Measurements from ENCODE around the gene PTGR3. TPM values are rescaled to one million over a fixed set of nuclear protein-coding genes. Genes with fewer than 3 reads are reported as not detected.

Gene PTGR3
- total and polyA plus RNA-seq, 4 experiments from 2014 or later = 21.0 to 56.7 (median 42.6) TPM

GRCh38 chr18:75227535-75228296 is 18.8 kb upstream of the PTGR3 start:
- Mint-ChIP-seq H3K4me3 (no peak overlapping the region), H3K36me3 (peaks cover 12 to 15% of the 10 kb centered on the region in 2 donors), H3K9me3 (no peaks in the 10 kb centered on the region), H3K4me1 (peaks cover 20 to 69% (median 49%) of the 10 kb centered on the region in 4 donors), H3K27me3 (no peaks in the 10 kb centered on the region), H3K27ac (peak overlapping the region in 1 of 7 donors; percentile 35)
- no peak for DNase-seq
- no peaks in the 10 kb centered on the region for H3K9me3 ChIP-seq (ENCODE audit: control insufficient read depth in 1 of 2, low read length in 2 of 2)
- ChIA-PET CTCF (ENCODE audit: partially characterized antibody) (no interaction called here), POLR2A (ENCODE audit: partially characterized antibody) (interaction anchor here (1.9 kb wide), 1 partner anchor 18 kb away, joined by 9 read pairs; the partner anchor contains the start of genes PTGR3 and TSHZ1)
- intact Hi-C loops (cut with micrococcal nuclease) = no loop called here
- no peaks in the 10 kb centered on the region for H3K36me3 ChIP-seq (ENCODE audit: insufficient read depth, low read length)
- no peak overlapping the region for H3K4me3 ChIP-seq (ENCODE audit: low read length in 2 of 2)
- H3K27ac ChIP-seq (ENCODE audit: low read depth, low read length) = no peak overlapping the region
- peaks cover 16% of the 10 kb centered on the region for H3K4me1 ChIP-seq (ENCODE audit: insufficient read depth, low read length)
- no peaks in the 10 kb centered on the region for H3K27me3 ChIP-seq (ENCODE audit: insufficient read depth, low read length)

GRCh38 chr18:75226956-75227316 is 18.0 kb upstream of the PTGR3 start:
- Histone ChIP-seq H3K4me3 (ENCODE audit: low read length in 2 of 2) (no peak overlapping the region), H3K9me3 (ENCODE audit: control insufficient read depth in 1 of 2, low read length in 2 of 2) (no peaks in the 10 kb centered on the region), H3K27me3 (ENCODE audit: insufficient read depth, low read length) (no peaks in the 10 kb centered on the region), H3K36me3 (ENCODE audit: insufficient read depth, low read length) (no peaks in the 10 kb centered on the region), H3K27ac (ENCODE audit: low read depth, low read length) (no peak overlapping the region), H3K4me1 (ENCODE audit: insufficient read depth, low read length) (peaks cover 24% of the 10 kb centered on the region)
- Mint-ChIP-seq H3K27ac (no peak overlapping the region), H3K36me3 (peaks cover 12 to 15% of the 10 kb centered on the region in 2 donors), H3K4me3 (peak overlapping the region in 1 of 8 donors; percentile 26), H3K4me1 (peaks cover 24 to 74% (median 50%) of the 10 kb centered on the region in 4 donors), H3K27me3 (no peaks in the 10 kb centered on the region), H3K9me3 (no peaks in the 10 kb centered on the region)
- intact Hi-C loops (cut with micrococcal nuclease) = no loop called here
- POLR2A ChIA-PET (ENCODE audit: partially characterized antibody) = interaction anchor here (2.9 kb wide), 1 partner anchor 11 kb away, joined by 9 read pairs; no protein-coding TSS in a partner anchor
- no peak for DNase-seq
- CTCF ChIA-PET (ENCODE audit: partially characterized antibody) = no interaction called here

- Mint-ChIP-seq H3K4me1 (peaks cover 27 to 79% (median 54%) of the 10 kb centered on the region in 4 donors), H3K9me3 (no peaks in the 10 kb centered on the region), H3K27me3 (no peaks in the 10 kb centered on the region), H3K4me3 (peak overlapping the region in 2 of 8 donors; percentile 26 to 29), H3K36me3 (peaks cover 12 to 15% of the 10 kb centered on the region in 2 donors), H3K27ac (peak overlapping the region in 1 of 7 donors; percentile 19)
- Histone ChIP-seq H3K27me3 (ENCODE audit: insufficient read depth, low read length) (no peaks in the 10 kb centered on the region), H3K4me1 (ENCODE audit: insufficient read depth, low read length) (peaks cover 25% of the 10 kb centered on the region), H3K36me3 (ENCODE audit: insufficient read depth, low read length) (no peaks in the 10 kb centered on the region), H3K27ac (ENCODE audit: low read depth, low read length) (no peak overlapping the region), H3K4me3 (ENCODE audit: low read length in 2 of 2) (no peak overlapping the region), H3K9me3 (ENCODE audit: control insufficient read depth in 1 of 2, low read length in 2 of 2) (no peaks in the 10 kb centered on the region)
- intact Hi-C loops (cut with micrococcal nuclease) = no loop called here
- POLR2A ChIA-PET (ENCODE audit: partially characterized antibody) = interaction anchor here (2.9 kb wide), 1 partner anchor 10 kb away, joined by 9 read pairs; no protein-coding TSS in a partner anchor
- no peak for DNase-seq
- CTCF ChIA-PET (ENCODE audit: partially characterized antibody) = interaction anchor here (1.1 to 1.7 kb wide), 2 partner anchors 18 to 252 kb away, joined by 3 to 6 read pairs; no protein-coding TSS in a partner anchor
Measured at GRCh38 chr18:75226286-75226955, 17.5 kb upstream of the PTGR3 start.

- Mint-ChIP-seq H3K4me3 (peak overlapping the region in 1 of 8 donors; percentile 24), H3K4me1 (peaks cover 27 to 86% (median 56%) of the 10 kb centered on the region in 4 donors), H3K27ac (peak overlapping the region in 3 of 7 donors; percentile 4 to 66 (median 29)), H3K36me3 (peaks cover 0 to 8% of the 10 kb centered on the region in 2 donors), H3K9me3 (no peaks in the 10 kb centered on the region), H3K27me3 (no peaks in the 10 kb centered on the region)
- DNase-seq = no peak
- Histone ChIP-seq H3K27ac (ENCODE audit: low read depth, low read length) (no peak overlapping the region), H3K27me3 (ENCODE audit: insufficient read depth, low read length) (no peaks in the 10 kb centered on the region), H3K9me3 (ENCODE audit: control insufficient read depth in 1 of 2, low read length in 2 of 2) (no peaks in the 10 kb centered on the region), H3K4me1 (ENCODE audit: insufficient read depth, low read length) (peaks cover 17% of the 10 kb centered on the region), H3K4me3 (ENCODE audit: low read length in 2 of 2) (no peak overlapping the region), H3K36me3 (ENCODE audit: insufficient read depth, low read length) (no peaks in the 10 kb centered on the region)
- ChIA-PET POLR2A (ENCODE audit: partially characterized antibody) (no interaction called here), CTCF (ENCODE audit: partially characterized antibody) (no interaction called here)
- intact Hi-C loops (cut with micrococcal nuclease) = no loop called here
Measured at GRCh38 chr18:75223687-75224347, 14.9 kb upstream of the PTGR3 start.

- no peaks in the 10 kb centered on the region for H3K27me3 Mint-ChIP-seq
- no peak for DNase-seq
- H3K27ac Mint-ChIP-seq = peak overlapping the region in 3 of 7 donors; percentile 14 to 77 (median 64)
- H3K9me3 Mint-ChIP-seq = no peaks in the 10 kb centered on the region
- intact Hi-C loops (cut with micrococcal nuclease) = no loop called here
- H3K27me3 ChIP-seq (ENCODE audit: insufficient read depth, low read length) = no peaks in the 10 kb centered on the region
- CTCF ChIA-PET (ENCODE audit: partially characterized antibody) = interaction anchor here (1.6 kb wide), 1 partner anchor 10 kb away, joined by 5 read pairs; no protein-coding TSS in a partner anchor
- no peaks in the 10 kb centered on the region for H3K9me3 ChIP-seq (ENCODE audit: control insufficient read depth in 1 of 2, low read length in 2 of 2)
- H3K36me3 Mint-ChIP-seq = peaks cover 0 to 3% of the 10 kb centered on the region in 2 donors
- H3K4me1 ChIP-seq (ENCODE audit: insufficient read depth, low read length) = peaks cover 29% of the 10 kb centered on the region
- H3K4me1 Mint-ChIP-seq = peaks cover 30 to 82% (median 55%) of the 10 kb centered on the region in 4 donors
- no peaks in the 10 kb centered on the region for H3K36me3 ChIP-seq (ENCODE audit: insufficient read depth, low read length)
- POLR2A ChIA-PET (ENCODE audit: partially characterized antibody) = interaction anchor here (1.1 to 1.5 kb wide), 2 partner anchors 16 to 18 kb away, joined by 3 read pairs; no protein-coding TSS in a partner anchor
- peak overlapping the region in 2 of 8 donors; percentile 36 to 60 for H3K4me3 Mint-ChIP-seq
- no peak overlapping the region for H3K4me3 ChIP-seq (ENCODE audit: low read length in 2 of 2)
- no peak overlapping the region for H3K27ac ChIP-seq (ENCODE audit: low read depth, low read length)
Measured at GRCh38 chr18:75222407-75222806, 13.5 kb upstream of the PTGR3 start.

GRCh38 chr18:75221897-75222296 is 13.0 kb upstream of the PTGR3 start:
- Mint-ChIP-seq H3K9me3 (no peaks in the 10 kb centered on the region), H3K4me1 (peaks cover 29 to 82% (median 55%) of the 10 kb centered on the region in 4 donors), H3K27me3 (no peaks in the 10 kb centered on the region), H3K36me3 (peaks cover 0 to 3% of the 10 kb centered on the region in 2 donors), H3K27ac (peak overlapping the region in 4 of 7 donors; percentile 38 to 89 (median 58)), H3K4me3 (peak overlapping the region in 7 of 8 donors; percentile 11 to 67 (median 59))
- Histone ChIP-seq H3K4me3 (ENCODE audit: low read length in 2 of 2) (no peak overlapping the region), H3K27ac (ENCODE audit: low read depth, low read length) (no peak overlapping the region), H3K27me3 (ENCODE audit: insufficient read depth, low read length) (no peaks in the 10 kb centered on the region), H3K9me3 (ENCODE audit: control insufficient read depth in 1 of 2, low read length in 2 of 2) (no peaks in the 10 kb centered on the region), H3K36me3 (ENCODE audit: insufficient read depth, low read length) (no peaks in the 10 kb centered on the region), H3K4me1 (ENCODE audit: insufficient read depth, low read length) (peaks cover 32% of the 10 kb centered on the region)
- intact Hi-C loops (cut with micrococcal nuclease) = no loop called here
- ChIA-PET POLR2A (ENCODE audit: partially characterized antibody) (interaction anchor here (1.0 to 1.5 kb wide), 3 partner anchors 9 to 17 kb away, joined by 3 read pairs; no protein-coding TSS in a partner anchor), CTCF (ENCODE audit: partially characterized antibody) (interaction anchor here (1.6 kb wide), 1 partner anchor 9 kb away, joined by 5 read pairs; no protein-coding TSS in a partner anchor)
- no peak for DNase-seq
